ENCODE measurements around the gene ZNF467.

GRCh38 chr7:149802966-149803365 is 29.6 kb upstream of the ZNF467 start:
- TF ChIP-seq CTCF (IDR thresholded peaks at IDR 0.05) (no peak), POLR2A (IDR thresholded peaks at IDR 0.05) (no peak)

Measured in body of pancreas (tissue), 4 donors.